ENCODE measurements around the gene UBE2B.
"Not testable (repeated sequence)": the region's sequence is repeated elsewhere in the genome, so short reads cannot be mapped to it uniquely, and the experiment has no call there.

Gene UBE2B

DNA sequence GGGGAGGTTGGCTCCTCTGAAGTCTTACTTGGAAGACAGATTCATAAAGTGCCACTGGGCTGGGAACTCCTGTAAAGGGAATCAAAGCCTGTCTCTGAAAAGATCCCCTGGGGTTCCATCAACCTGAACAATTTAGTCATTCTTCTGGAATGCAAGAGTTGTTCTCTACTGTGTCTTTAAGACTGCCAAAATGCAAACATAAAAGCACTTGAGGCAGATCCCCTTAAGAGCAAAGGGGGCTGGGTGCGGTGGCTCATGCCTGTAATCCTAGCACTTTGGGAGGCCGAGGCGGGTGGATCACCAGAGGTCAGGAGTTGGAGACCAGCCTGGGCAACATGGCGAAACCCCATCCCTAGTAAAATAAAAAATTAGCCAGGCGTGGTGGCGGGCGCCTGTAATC is 23.6 kb downstream of the UBE2B start:
- intact Hi-C loops (cut with DNase I) = no loop called here
- no peak for DNase-seq

DNA sequence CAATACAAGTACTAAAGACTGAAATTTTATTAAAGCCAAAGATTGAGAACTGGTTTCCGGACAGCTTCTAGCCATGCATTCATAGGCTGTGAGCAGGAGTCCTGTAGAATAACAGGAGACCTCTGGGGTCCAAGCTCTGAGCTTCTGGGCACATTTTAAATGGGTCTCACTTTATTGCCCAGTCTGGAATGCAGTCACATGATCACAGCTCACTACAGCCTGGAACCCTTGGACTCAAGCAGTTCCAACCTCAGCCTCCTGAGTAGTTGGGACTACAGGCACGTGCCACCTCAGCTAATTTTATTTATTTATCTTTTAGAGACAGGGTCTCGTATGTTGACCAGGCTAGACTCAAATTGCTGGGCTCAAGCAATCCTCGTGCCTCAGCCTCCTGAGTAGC is 24.9 kb downstream of the UBE2B start:
- no peak for DNase-seq
- intact Hi-C loops (cut with DNase I) = no loop called here

DNA sequence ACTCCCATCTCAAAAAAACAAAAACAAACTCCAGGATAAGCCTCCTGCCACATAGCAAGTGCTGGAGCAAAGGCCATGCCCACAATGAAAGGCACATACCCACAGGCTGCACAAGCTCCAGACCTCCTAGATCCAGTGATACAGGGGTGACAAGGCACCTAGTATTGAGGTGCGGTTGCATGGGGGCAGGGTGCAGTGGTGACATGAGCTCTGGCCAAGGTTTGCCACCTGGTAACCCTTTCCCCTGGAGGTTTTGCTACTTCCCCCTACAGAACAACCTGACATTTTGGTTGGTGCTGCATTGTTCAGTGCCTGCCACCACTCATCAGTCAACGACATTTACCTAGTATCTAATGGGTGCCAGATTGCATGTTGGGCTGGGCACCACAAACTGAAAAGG is 25.8 kb downstream of the UBE2B start:
- no peak for DNase-seq
- intact Hi-C loops (cut with DNase I) = no loop called here

DNA sequence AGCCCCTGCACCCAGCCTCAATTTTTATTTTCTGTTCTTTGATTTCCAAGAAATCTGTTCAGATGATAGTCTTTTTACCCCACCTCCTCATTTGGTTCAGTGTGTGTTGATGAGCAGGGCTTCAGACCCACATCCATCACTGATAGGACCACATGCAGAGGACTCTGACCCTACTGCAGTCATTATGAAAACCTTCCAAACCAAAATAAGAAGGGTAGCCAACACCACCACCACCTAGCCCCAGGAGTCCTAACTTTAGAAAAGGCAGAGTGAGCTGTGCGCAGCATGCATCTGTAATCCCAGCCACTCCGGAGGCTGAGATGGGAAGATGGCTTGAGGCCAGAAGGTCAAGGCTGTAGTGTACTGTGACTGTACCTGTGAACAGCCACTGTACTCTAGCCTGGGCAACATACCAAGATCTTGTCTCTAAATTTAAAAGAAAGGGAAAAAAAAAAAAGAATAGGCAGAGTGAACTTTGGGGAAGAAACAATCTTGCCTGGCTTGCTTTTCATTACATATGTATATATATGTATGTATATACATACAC is 27.3 kb downstream of the UBE2B start:
- intact Hi-C loops (cut with DNase I) = no loop called here
- no peak for DNase-seq

GRCh38 chr5:134403951-134404350 is 32.6 kb downstream of the UBE2B start:
- DNase-seq = no peak
- intact Hi-C loops (cut with DNase I) = no loop called here

- intact Hi-C loops (cut with DNase I) = no loop called here
- no peak for DNase-seq
Measured at GRCh38 chr5:134406390-134406789, 35.0 kb downstream of the UBE2B start.

- no peak for DNase-seq
- intact Hi-C loops (cut with DNase I) = no loop called here
Measured at GRCh38 chr5:134409321-134409720, 38.0 kb downstream of the UBE2B start.

- intact Hi-C loops (cut with DNase I) = loop anchor here (5.0 kb wide), 1 partner anchor 39 kb away; the partner anchor contains the start of gene UBE2B
- no peak for DNase-seq
Measured at GRCh38 chr5:134410822-134411221, 39.5 kb downstream of the UBE2B start.

DNA sequence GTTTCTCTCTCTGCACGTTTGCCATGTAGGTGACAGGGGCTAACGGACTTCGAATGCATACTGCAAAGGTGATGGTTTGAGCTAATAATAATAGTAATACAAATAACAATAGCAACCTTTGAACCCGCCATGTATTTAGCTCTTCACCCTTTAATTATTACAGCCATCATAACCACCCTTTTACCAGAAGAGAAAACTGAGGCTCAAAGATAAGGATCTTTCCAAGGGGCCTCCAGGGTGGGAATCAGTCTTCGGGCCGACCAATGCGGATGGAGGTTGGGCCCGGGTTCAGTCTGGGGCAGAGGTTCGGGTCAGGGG is 39.8 kb downstream of the UBE2B start:
- no peak for DNase-seq
- intact Hi-C loops (cut with DNase I) = loop anchor here (5.0 kb wide), 1 partner anchor 39 kb away; the partner anchor contains the start of gene UBE2B

GRCh38 chr5:134411546-134412266 is 40.3 kb downstream of the UBE2B start, which contains the start of gene CDKN2AIPNL:
CDKN2AIPNL (minus strand) TSS chr5:134411881; CDS start chr5:134411854, 27 bp downstream.
- peak; percentile 87 to 99 (median 97) for DNase-seq
- intact Hi-C loops (cut with DNase I) = loop anchor here (2.0 to 5.0 kb wide), 2 partner anchors 39 to 111 kb away; partner anchors contain the start of gene UBE2B

- no peak for DNase-seq
- intact Hi-C loops (cut with DNase I) = loop anchor here (2.0 to 5.0 kb wide), 2 partner anchors 41 to 110 kb away; partner anchors contain the start of gene UBE2B
Measured at GRCh38 chr5:134413046-134413445, 41.7 kb downstream of the UBE2B start.

GRCh38 chr5:134417707-134418106 is 46.3 kb downstream of the UBE2B start:
- DNase-seq = no peak
- intact Hi-C loops (cut with DNase I) = no loop called here

DNA sequence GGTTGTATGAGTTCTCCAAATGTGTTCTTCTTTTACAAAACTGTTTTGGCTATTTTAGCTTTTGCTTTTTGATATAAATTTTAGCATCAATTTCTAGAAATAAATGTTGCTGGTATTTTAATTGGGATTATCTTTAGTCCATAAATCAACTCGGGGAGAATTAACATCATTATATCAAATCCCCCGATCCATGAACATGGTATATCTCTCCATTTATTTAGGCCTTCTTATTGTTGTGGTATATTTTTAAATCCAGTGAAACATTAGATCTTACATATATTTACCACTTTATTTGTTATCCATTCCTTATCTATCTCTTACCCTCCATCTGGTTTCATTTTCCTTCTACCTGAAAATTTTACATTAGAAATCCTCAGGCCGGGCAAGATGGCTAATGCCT is 47.6 kb downstream of the UBE2B start:
- intact Hi-C loops (cut with DNase I) = no loop called here
- DNase-seq = no peak

- intact Hi-C loops (cut with DNase I) = no loop called here
- DNase-seq = no peak
Measured at GRCh38 chr5:134420343-134420742, 49.0 kb downstream of the UBE2B start.

DNA sequence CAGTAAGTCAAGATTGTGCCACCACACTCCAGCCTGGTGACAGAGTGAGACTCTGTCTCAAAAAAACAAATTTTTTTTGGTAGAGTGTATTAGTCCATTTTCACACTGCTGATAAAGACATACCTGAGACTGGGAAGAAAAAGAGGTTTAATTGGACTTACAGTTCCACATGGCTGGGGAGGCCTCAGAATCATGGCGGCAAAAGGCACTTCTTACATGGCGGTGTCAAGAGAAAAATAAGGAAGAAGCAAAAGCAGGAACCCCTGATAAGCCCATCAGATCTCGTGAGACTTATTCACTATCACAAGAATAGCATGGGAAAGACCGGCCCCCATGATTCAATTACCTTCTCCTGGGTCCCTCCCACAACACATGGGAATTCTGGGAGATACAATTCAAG is 49.7 kb downstream of the UBE2B start:
- DNase-seq; intact Hi-C loops (cut with DNase I): not testable (repeated sequence)

- no peak for DNase-seq
- intact Hi-C loops (cut with DNase I) = no loop called here
Measured at GRCh38 chr5:134422791-134423365, 51.5 kb downstream of the UBE2B start.

GRCh38 chr5:134423376-134423775 is 52.0 kb downstream of the UBE2B start:
- DNase-seq = no peak
- intact Hi-C loops (cut with DNase I) = no loop called here

GRCh38 chr5:134426361-134426760 is 55.0 kb downstream of the UBE2B start:
- DNase-seq = no peak
- intact Hi-C loops (cut with DNase I) = no loop called here

GRCh38 chr5:134427540-134428041 is 56.2 kb downstream of the UBE2B start:
- no peak for DNase-seq

DNA sequence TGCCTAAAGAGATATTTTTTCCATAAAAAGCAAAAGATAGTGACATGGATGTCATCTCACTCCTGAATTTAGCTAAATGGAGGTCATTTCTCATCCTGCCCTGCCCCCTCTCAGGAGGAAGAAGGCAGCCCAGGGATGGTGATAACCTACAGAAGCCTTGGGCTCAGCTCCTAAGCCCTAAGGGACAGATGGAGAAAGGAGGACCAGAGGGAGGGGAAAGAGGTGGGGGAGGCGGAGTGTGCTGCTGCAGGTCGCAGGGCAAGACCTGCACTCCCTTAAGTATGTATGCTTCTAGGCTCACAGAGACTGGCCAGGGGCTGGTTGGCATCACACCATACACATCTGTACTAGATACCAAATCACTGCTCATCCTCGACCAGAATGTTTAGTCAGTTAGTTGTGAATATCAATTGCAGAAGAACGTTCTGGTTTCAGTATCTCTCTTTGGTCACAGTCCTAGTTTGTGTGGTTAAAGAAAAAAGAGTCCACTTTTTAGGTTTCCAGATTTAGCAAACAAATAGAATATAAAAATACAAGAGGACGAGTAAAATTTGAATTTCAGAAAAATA is 58.7 kb downstream of the UBE2B start:
- DNase-seq = no peak
- intact Hi-C loops (cut with DNase I) = no loop called here

More at GRCh38 chr5:134427540-134428041, 56.2 kb downstream of the UBE2B start:
- intact Hi-C loops (cut with DNase I) = no loop called here
